HG03460 (cell line): Measurements from ENCODE around the gene DDX39B.
"Not testable (repeated sequence)": the region's sequence is repeated elsewhere in the genome, so short reads cannot be mapped to it uniquely, and the experiment has no call there.

Experiments used
- ATAC-seq: cut with Tn5 transposase; IDR thresholded peaks from one replicate; pipeline ENCODE4 v1.9.1; 2021; ENCODE audit not compliant: unreplicated experiment

DDX39B gene

DNA sequence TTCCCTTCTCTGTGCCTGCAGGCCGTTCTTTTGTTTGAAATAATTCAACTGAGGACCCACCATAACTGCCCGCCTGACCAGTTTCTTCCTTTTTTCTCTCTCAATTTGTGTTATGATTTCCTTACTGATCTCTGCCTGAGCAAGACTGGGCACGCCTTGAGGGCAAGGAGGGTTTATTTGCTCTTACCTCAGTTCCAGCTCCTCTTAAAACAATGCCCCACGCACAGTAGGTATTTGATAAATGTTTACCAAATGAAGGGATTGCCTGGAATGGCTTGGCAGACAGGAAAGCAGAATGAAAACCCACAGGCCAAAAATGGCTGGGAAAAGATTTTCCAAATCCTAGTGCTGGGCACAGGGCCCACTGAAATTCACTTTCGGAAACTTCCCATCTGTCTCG lies 54.1 kb downstream of the DDX39B start:
- not testable (repeated sequence) for ATAC-seq

DNA sequence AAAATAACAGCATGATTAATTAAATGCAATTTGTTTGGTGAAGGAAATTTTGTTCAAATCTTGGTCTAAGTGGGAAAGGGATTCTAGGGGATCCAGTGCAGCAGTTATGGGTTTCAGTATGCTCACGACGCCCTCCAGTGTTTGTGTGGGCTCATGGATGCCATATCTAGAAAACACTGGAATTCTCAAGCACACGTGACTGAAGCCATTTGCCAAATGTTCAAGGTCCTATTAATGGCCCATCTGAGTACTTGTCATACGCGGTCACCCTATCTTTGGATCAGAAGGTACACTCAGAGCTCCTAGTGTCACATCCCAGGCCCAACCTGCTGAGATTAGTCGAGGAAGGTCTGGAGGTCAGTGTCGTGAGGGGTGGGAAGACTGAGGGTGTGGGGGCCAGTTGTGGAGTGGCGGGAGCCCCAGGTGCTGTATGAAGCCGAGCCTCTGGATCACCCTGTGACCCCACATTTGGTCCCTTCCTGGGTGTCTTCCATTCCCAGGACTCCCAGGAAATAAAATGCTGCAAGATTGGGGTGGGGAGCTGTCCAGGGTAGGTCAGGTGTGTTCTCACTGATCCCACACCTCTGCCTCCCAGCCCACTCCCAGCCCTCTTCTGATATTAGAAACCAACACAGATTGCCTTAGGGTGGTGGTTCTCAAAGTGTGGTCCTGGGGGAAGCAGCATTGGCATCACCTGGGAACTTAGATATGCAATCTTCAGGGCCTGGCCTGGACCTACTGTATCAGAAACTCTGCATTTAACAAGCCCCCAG lies 55.6 kb downstream of the DDX39B start:
- not testable (repeated sequence) for ATAC-seq

DNA sequence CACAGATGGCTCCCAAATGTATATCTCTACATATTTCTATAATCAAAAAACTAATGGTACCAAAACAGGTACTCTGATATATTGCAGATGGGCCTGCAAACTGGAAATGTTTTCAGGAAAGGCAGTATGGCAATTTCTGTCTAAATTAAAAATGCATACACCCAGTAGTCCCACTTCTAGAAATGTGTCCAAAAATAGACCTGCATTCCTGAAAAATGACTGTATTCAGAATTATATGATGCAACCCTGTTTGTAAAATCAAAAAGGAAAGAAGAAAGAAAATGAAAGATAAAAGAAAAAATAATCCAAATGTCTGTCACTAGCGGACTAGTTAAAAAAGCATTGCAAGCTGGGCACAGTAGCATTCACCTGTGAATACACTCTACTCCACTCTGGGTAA lies 56.7 kb downstream of the DDX39B start:
- no peak for ATAC-seq

DNA sequence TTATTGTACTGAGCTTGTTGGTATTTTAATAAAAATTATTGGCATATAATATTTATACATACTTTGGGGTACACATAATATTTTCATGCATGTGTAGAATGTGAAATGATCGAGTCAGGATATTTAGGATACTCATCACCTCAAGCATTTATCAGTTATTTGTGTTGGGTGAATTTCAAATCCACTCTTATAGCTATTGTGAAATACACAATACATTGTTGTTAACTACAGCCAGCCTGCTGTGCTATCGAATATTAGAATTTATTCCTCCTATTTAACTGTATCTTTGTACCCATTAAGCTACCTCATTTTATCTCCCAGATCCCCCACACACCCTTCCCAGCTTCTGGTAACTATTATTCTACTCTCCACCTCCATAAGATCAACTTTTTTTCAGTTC lies 58.4 kb downstream of the DDX39B start:
- no peak for ATAC-seq

DNA sequence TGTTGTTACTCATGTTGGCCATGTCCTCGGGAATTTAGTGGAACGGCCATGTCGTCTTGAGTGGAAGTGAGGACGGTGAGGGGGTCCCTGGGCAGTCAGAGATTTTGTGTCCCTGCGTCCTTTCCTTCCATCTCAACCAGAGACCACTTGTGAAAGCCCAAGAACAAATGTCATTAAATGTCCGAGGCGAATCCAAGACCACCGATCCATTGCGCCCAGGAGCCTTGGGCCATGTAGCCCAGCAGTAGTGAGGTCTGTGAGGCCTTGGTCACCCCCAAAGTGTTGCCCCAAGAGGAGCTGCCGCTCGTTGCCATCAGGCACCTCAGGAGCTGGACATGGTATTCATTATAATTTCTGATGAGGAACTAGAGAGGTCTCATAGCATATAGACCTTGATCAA lies 61.2 kb downstream of the DDX39B start:
- no peak for ATAC-seq
